K562 (cell line): ENCODE measurements around the gene TRAF7. TPM values are rescaled to one million over a fixed set of nuclear protein-coding genes. Genes with fewer than 3 reads are reported as not detected.
A peak's percentile ranks its signal among the peaks of the same experiment; 100 is the strongest.

Source experiments
- CHD2 ChIP-seq: IDR thresholded peaks from 2 replicates; pipeline ENCODE4 v1.6.1; 2011; ENCODE audit warnings: low read depth, low read length
- CSDE1 ChIP-seq, 2 experiments: fragments of 450-650 bp; IDR thresholded peaks; 2 replicates each; pipeline ENCODE4 v1.6.1; 2016; ENCODE audit warnings: mild to moderate bottlenecking in 1 of 2
- L3MBTL2 ChIP-seq: fragments of 450-650 bp; IDR thresholded peaks from 2 replicates; pipeline ENCODE4 v1.6.1; 2016; ENCODE audit warnings: mild to moderate bottlenecking, moderate library complexity
- NCOR1 ChIP-seq: fragments of 450-650 bp; IDR thresholded peaks from 2 replicates; pipeline ENCODE4 v1.6.1; 2016; ENCODE audit warnings: mild to moderate bottlenecking, moderate library complexity
- POLR2A ChIP-seq: fragments of 450-650 bp; conservative IDR thresholded peaks from 2 replicates; pipeline ENCODE4 v1.6.1; 2016
- ZNF707 ChIP-seq: fragments of 250-450 bp; sonication (Bioruptor Pico); conservative IDR thresholded peaks from 2 replicates; pipeline ENCODE4 v1.8.0; 2022; ENCODE audit warnings: inconsistent platforms, mild to moderate bottlenecking, moderate library complexity
- polyA plus RNA-seq, 8 experiments: library from polyadenylated mRNA; depleted of rRNA in 4 of 8; stranded (reverse) in 5 of 8; unstranded in 3 of 8; fragments of >200 nt; fragmentation: Nextera tagmentation in 2 of 8; fragmentation: Illumina TruSeq in 1 of 8; extraction: Ambion mirVana in 2 of 8; extraction: Trizol in 1 of 8; gene quantifications; 2 replicates each; pipeline versions ENCODE4 v1.2.1 to v1.2.3, GENCODE V29; 2011 to 2014; ENCODE audit warnings: inconsistent platforms in 1 of 8, missing spikeins in 1 of 8
- total RNA-seq, 7 experiments: library from RNA; depleted of rRNA in 6 of 7; stranded (reverse); fragments of >200 nt in 6 of 7; fragmentation: Illumina TruSeq in 2 of 7; extraction: Trizol in 2 of 7; gene quantifications; 2 replicates each; pipeline versions ENCODE4 v1.2.1 to v1.2.3, GENCODE V29; 2011 to 2021; ENCODE audit warnings: low replicate concordance in 1 of 7
- TF ChIP-seq, protein P1 (sequence below): fragments of 450-650 bp; formaldehyde crosslinking; conservative IDR thresholded peaks from 2 replicates; pipeline ENCODE4 v1.4.0; 2022; ENCODE audit warnings: mild to moderate bottlenecking, missing genetic modification characterization
- TF ChIP-seq, protein P2 (sequence below): fragments of 450-650 bp; IDR thresholded peaks from 2 replicates; pipeline ENCODE4 v1.6.1; 2016; ENCODE audit warnings: mild to moderate bottlenecking, moderate library complexity
- TF ChIP-seq, protein P3 (sequence below): sonication (generic); formaldehyde crosslinking; IDR thresholded peaks from 2 replicates; pipeline ENCODE4 v1.8.0; 2022; ENCODE audit warnings: mild to moderate bottlenecking, missing genetic modification reagents, borderline replicate concordance

Gene TRAF7
- total and polyA plus RNA-seq, 9 of the 15 experiments (the other 6 are each of a cell fraction or from before 2014, with no cell fraction given): 1.1 to 113 (median 41.6) TPM

DNA sequence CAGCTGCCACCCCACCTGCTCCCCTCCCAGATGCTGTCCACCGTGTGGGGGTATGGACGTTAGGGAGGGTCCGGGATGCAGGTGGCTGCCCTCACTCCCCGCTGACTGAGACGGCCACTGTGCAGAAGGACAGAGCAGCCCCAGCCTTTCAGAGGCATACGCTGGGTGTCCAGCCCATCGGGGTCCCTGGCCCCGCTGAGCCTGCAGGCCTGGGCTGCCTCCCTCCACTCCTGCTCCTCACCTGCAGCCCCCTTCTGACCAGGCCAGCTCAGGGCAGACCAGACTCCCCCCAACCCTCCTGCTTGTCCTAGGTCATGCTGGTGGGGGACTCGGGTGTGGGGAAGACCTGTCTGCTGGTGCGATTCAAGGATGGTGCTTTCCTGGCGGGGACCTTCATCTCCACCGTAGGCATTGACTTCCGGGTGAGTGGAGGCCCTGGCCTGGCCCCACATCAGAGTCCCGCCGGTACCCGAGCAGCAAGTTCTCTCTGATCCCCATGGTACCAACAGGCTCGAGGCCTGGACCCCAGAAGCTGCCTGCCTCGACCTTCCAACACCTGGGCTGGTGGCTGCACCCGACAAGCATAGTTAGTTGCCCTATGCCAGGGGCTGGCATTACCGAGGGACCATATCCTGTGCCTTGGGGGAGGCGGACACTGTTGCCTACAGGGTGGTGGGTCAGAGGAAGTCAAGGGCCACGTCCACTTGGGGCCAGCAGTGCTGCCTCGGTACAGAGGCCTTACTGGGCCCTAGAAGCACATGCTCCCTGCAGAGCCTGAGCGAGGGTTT lies 5.8 kb upstream of the TRAF7 start (continued):
- TF ChIP-seq, protein P1, sequence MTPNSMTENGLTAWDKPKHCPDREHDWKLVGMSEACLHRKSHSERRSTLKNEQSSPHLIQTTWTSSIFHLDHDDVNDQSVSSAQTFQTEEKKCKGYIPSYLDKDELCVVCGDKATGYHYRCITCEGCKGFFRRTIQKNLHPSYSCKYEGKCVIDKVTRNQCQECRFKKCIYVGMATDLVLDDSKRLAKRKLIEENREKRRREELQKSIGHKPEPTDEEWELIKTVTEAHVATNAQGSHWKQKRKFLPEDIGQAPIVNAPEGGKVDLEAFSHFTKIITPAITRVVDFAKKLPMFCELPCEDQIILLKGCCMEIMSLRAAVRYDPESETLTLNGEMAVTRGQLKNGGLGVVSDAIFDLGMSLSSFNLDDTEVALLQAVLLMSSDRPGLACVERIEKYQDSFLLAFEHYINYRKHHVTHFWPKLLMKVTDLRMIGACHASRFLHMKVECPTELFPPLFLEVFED (CRISPR knock-in tag): no peak
- no peak for TF ChIP-seq CSDE1 (IDR thresholded peaks at IDR 0.05)
- TF ChIP-seq, protein P2, sequence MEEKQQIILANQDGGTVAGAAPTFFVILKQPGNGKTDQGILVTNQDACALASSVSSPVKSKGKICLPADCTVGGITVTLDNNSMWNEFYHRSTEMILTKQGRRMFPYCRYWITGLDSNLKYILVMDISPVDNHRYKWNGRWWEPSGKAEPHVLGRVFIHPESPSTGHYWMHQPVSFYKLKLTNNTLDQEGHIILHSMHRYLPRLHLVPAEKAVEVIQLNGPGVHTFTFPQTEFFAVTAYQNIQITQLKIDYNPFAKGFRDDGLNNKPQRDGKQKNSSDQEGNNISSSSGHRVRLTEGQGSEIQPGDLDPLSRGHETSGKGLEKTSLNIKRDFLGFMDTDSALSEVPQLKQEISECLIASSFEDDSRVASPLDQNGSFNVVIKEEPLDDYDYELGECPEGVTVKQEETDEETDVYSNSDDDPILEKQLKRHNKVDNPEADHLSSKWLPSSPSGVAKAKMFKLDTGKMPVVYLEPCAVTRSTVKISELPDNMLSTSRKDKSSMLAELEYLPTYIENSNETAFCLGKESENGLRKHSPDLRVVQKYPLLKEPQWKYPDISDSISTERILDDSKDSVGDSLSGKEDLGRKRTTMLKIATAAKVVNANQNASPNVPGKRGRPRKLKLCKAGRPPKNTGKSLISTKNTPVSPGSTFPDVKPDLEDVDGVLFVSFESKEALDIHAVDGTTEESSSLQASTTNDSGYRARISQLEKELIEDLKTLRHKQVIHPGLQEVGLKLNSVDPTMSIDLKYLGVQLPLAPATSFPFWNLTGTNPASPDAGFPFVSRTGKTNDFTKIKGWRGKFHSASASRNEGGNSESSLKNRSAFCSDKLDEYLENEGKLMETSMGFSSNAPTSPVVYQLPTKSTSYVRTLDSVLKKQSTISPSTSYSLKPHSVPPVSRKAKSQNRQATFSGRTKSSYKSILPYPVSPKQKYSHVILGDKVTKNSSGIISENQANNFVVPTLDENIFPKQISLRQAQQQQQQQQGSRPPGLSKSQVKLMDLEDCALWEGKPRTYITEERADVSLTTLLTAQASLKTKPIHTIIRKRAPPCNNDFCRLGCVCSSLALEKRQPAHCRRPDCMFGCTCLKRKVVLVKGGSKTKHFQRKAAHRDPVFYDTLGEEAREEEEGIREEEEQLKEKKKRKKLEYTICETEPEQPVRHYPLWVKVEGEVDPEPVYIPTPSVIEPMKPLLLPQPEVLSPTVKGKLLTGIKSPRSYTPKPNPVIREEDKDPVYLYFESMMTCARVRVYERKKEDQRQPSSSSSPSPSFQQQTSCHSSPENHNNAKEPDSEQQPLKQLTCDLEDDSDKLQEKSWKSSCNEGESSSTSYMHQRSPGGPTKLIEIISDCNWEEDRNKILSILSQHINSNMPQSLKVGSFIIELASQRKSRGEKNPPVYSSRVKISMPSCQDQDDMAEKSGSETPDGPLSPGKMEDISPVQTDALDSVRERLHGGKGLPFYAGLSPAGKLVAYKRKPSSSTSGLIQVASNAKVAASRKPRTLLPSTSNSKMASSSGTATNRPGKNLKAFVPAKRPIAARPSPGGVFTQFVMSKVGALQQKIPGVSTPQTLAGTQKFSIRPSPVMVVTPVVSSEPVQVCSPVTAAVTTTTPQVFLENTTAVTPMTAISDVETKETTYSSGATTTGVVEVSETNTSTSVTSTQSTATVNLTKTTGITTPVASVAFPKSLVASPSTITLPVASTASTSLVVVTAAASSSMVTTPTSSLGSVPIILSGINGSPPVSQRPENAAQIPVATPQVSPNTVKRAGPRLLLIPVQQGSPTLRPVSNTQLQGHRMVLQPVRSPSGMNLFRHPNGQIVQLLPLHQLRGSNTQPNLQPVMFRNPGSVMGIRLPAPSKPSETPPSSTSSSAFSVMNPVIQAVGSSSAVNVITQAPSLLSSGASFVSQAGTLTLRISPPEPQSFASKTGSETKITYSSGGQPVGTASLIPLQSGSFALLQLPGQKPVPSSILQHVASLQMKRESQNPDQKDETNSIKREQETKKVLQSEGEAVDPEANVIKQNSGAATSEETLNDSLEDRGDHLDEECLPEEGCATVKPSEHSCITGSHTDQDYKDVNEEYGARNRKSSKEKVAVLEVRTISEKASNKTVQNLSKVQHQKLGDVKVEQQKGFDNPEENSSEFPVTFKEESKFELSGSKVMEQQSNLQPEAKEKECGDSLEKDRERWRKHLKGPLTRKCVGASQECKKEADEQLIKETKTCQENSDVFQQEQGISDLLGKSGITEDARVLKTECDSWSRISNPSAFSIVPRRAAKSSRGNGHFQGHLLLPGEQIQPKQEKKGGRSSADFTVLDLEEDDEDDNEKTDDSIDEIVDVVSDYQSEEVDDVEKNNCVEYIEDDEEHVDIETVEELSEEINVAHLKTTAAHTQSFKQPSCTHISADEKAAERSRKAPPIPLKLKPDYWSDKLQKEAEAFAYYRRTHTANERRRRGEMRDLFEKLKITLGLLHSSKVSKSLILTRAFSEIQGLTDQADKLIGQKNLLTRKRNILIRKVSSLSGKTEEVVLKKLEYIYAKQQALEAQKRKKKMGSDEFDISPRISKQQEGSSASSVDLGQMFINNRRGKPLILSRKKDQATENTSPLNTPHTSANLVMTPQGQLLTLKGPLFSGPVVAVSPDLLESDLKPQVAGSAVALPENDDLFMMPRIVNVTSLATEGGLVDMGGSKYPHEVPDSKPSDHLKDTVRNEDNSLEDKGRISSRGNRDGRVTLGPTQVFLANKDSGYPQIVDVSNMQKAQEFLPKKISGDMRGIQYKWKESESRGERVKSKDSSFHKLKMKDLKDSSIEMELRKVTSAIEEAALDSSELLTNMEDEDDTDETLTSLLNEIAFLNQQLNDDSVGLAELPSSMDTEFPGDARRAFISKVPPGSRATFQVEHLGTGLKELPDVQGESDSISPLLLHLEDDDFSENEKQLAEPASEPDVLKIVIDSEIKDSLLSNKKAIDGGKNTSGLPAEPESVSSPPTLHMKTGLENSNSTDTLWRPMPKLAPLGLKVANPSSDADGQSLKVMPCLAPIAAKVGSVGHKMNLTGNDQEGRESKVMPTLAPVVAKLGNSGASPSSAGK: peak; percentile 73
- TF ChIP-seq L3MBTL2: peak; percentile 57; the same call in 1 of the 2 replicates
- TF ChIP-seq NCOR1: no peak
- peak; percentile 23 for TF ChIP-seq CHD2
- TF ChIP-seq POLR2A: peak; percentile 14; the same call in 1 of the 2 replicates
- no peak for TF ChIP-seq ZNF707 (CRISPR knock-in tag)
- TF ChIP-seq, protein P3, sequence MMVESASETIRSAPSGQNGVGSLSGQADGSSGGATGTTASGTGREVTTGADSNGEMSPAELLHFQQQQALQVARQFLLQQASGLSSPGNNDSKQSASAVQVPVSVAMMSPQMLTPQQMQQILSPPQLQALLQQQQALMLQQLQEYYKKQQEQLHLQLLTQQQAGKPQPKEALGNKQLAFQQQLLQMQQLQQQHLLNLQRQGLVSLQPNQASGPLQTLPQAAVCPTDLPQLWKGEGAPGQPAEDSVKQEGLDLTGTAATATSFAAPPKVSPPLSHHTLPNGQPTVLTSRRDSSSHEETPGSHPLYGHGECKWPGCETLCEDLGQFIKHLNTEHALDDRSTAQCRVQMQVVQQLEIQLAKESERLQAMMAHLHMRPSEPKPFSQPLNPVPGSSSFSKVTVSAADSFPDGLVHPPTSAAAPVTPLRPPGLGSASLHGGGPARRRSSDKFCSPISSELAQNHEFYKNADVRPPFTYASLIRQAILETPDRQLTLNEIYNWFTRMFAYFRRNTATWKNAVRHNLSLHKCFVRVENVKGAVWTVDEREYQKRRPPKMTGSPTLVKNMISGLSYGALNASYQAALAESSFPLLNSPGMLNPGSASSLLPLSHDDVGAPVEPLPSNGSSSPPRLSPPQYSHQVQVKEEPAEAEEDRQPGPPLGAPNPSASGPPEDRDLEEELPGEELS (CRISPR knock-in tag): 0 out of 2 replicates have a peak, but pooled peaks have one; percentile 2
